Body of pancreas (tissue), 4 donors: Measurements from ENCODE around the gene PFDN6. TPM values are rescaled to one million over a fixed set of nuclear protein-coding genes. Genes with fewer than 3 reads are reported as not detected.

ENCODE experiments used
- ATAC-seq: fragments of 150-250 bp; one replicate; pipeline ENCODE4 v1.9.1; 2016
- DNase-seq, 4 donors: peaks; one replicate each; pipeline ENCODE4 v3.0.0-alpha.2; 2019
- H3K27ac ChIP-seq, 4 donors: fragments of 200-600 bp; sonication (generic); 1 replicate in 3 of 4; 2 replicates in 1 of 4; pipeline versions ENCODE4 v1.5.1 to v1.6.1; 2016 to 2019; ENCODE audit warnings: mild to moderate bottlenecking in 1 of 4, mixed read lengths in 1 of 4, moderate library complexity in 1 of 4
- H3K27me3 ChIP-seq, 2 donors: fragments of 200-600 bp; sonication (generic); one replicate each; pipeline ENCODE4 v1.6.0; 2016; ENCODE audit warnings: mild to moderate bottlenecking in 1 of 2
- H3K36me3 ChIP-seq, 2 donors: fragments of 200-600 bp; sonication (generic); replicated peaks in 1 of 2; 2 replicates each; pipeline ENCODE4 v1.5.1; 2016; ENCODE audit warnings: low read depth in 2 of 2; ENCODE audit not compliant: insufficient read depth in 1 of 2
- H3K4me1 ChIP-seq: fragments of 200-600 bp; sonication (generic); one replicate; pipeline ENCODE4 v1.6.0; 2016
- H3K4me3 ChIP-seq, 2 donors: fragments of 200-600 bp; sonication (generic); 1 replicate in 1 of 2; 2 replicates in 1 of 2; pipeline ENCODE4 v1.5.1; 2016 to 2019
- H3K9me3 ChIP-seq, 3 donors: fragments of 200-600 bp; sonication (generic); 1 replicate in 2 of 3; 2 replicates in 1 of 3; pipeline ENCODE4 v1.5.1; 2016
- CTCF ChIP-seq, 7 experiments: fragments of 450-650 bp in 4 of 7; fragments of 200-600 bp in 3 of 7; sonication (generic) in 3 of 7; IDR thresholded peaks; one replicate each; pipeline ENCODE4 v1.5.1; 2016 to 2019; ENCODE audit warnings: antibody characterized with exemption in 7 of 7
- POLR2A ChIP-seq, 3 donors: fragments of 450-650 bp; IDR thresholded peaks; one replicate each; pipeline ENCODE4 v1.6.1; 2016; ENCODE audit warnings: antibody characterized with exemption in 3 of 3, mild to moderate bottlenecking in 2 of 3
- WGBS, 2 donors: methylation state at CpG; one replicate each; pipeline ENCODE4 v1.1.5; 2017; 5-methylcytosine and 5-hydroxymethylcytosine counted together
- intact Hi-C: fragments of 100-400 bp; cut with DNase I; formaldehyde crosslinking; loops from one replicate; pipeline ENCODE4 v1.15.1; 2023
- total RNA-seq, 2 donors: library from RNA; depleted of rRNA; stranded (reverse); fragments of >200 nt; gene quantifications; one replicate each; pipeline ENCODE4 v1.1.0, GENCODE V29; 2016

PFDN6 gene
- total RNA-seq, 2 donors from 2014 or later, result 10.2 to 19.7 TPM

GRCh38 chr6:33288141-33288920, 1.1 kb upstream of the PFDN6 start:
- peaks cover 25% of the 10 kb centered on the region for H3K4me1 ChIP-seq
- ATAC-seq, result no peak
- H3K9me3 ChIP-seq, result no peaks in the 10 kb centered on the region
- intact Hi-C loops, result no loop called here
- no peak for DNase-seq
- H3K36me3 ChIP-seq, result peaks cover 0 to 6% of the 10 kb centered on the region in 2 donors
- no peaks in the 10 kb centered on the region for H3K27me3 ChIP-seq
- H3K27ac ChIP-seq, result peak overlapping the region in 3 of 4 donors; percentile 55 to 80 (median 65)
- H3K4me3 ChIP-seq, result peak overlapping the region; percentile 35 to 36
- TF ChIP-seq CTCF (IDR thresholded peaks at IDR 0.05) (no peak), POLR2A (IDR thresholded peaks at IDR 0.05) (no peak)
- WGBS, 2 donors, result 5 to 7% methylated on average over 8 to 21 of the region's 21 CpGs

GRCh38 chr6:33289784-33290315, 449 bp downstream of the PFDN6 start:
- Histone ChIP-seq H3K4me1 (peaks cover 25% of the 10 kb centered on the region), H3K4me3 (peak overlapping the region; percentile 35 to 36), H3K36me3 (peaks cover 0 to 6% of the 10 kb centered on the region in 2 donors), H3K27me3 (no peaks in the 10 kb centered on the region), H3K9me3 (no peaks in the 10 kb centered on the region), H3K27ac (peak overlapping the region in 3 of 4 donors; percentile 55 to 80 (median 65))
- no peak for TF ChIP-seq CTCF (IDR thresholded peaks at IDR 0.05)
- no peak for TF ChIP-seq POLR2A (IDR thresholded peaks at IDR 0.05)
- ATAC-seq (peak; percentile 4), DNase-seq (no peak)
- 2 to 5% methylated on average over 10 to 14 of the region's 14 CpGs for WGBS, 2 donors
- intact Hi-C loops, result no loop called here

GRCh38 chr6:33290459-33290858, 1.1 kb downstream of the PFDN6 start:
- H3K9me3 ChIP-seq, result no peaks in the 10 kb centered on the region
- DNase-seq (no peak), ATAC-seq (no peak)
- intact Hi-C loops, result no loop called here
- H3K36me3 ChIP-seq, result peaks cover 0 to 6% of the 10 kb centered on the region in 2 donors
- TF ChIP-seq CTCF (IDR thresholded peaks at IDR 0.05), result no peak
- no peak for TF ChIP-seq POLR2A (IDR thresholded peaks at IDR 0.05)
- 61 to 71% methylated on average over 7 of the region's 7 CpGs for WGBS, 2 donors
- no peaks in the 10 kb centered on the region for H3K27me3 ChIP-seq
- H3K4me3 ChIP-seq, result no peak overlapping the region
- H3K4me1 ChIP-seq, result peaks cover 25% of the 10 kb centered on the region
- no peak overlapping the region for H3K27ac ChIP-seq

GRCh38 chr6:33292996-33293682, 3.7 kb downstream of the PFDN6 start:
- Histone ChIP-seq H3K4me1 (peaks cover 28% of the 10 kb centered on the region), H3K27ac (no peak overlapping the region), H3K27me3 (no peaks in the 10 kb centered on the region), H3K36me3 (peaks cover 0 to 4% of the 10 kb centered on the region in 2 donors), H3K9me3 (no peaks in the 10 kb centered on the region), H3K4me3 (no peak overlapping the region)
- intact Hi-C loops, result no loop called here
- WGBS, 2 donors, result 85 to 86% methylated on average over 14 to 16 of the region's 16 CpGs
- TF ChIP-seq CTCF (IDR thresholded peaks at IDR 0.05) (no peak), POLR2A (IDR thresholded peaks at IDR 0.05) (no peak)
- ATAC-seq (no peak), DNase-seq (no peak)
